B cell (primary cell): ENCODE measurements around the gene RASA2. TPM values are rescaled to one million over a fixed set of nuclear protein-coding genes. Genes with fewer than 3 reads are reported as not detected.
A peak's percentile ranks its signal among the peaks of the same experiment; 100 is the strongest.

Experiments used
- ATAC-seq: fragments of 200-7000 bp; cut with Tn5 transposase; one replicate; pipeline ENCODE4 v1.10.0; 2021; ENCODE audit warnings: low read depth, mild to moderate bottlenecking, moderate number of reproducible peaks, moderate library complexity
- CTCF ChIA-PET: fragments of 350-600 bp; sonication (Branson Sonifier 250); formaldehyde crosslinking; loops from one replicate; lab custom pipeline; 2021; ENCODE audit warnings: antibody characterized with exemption, inconsistent platforms; lab: Charles Lee
- POLR2A ChIA-PET: fragments of 350-600 bp; sonication (Branson Sonifier 250); formaldehyde crosslinking; loops from one replicate; lab custom pipeline; 2021; ENCODE audit warnings: antibody characterized with exemption; lab: Charles Lee
- DNase-seq: peaks from one replicate; pipeline ENCODE4 v3.0.0; 2013
- H2AFZ ChIP-seq: 2 replicates; pipeline ENCODE4 v1.6.1; 2012; ENCODE audit warnings: mild to moderate bottlenecking, low read depth, low read length; ENCODE audit not compliant: insufficient read depth, poor library complexity, severe bottlenecking
- H3K27ac ChIP-seq, 2 donors: 1 replicate in 1 of 2; 2 replicates in 1 of 2; pipeline ENCODE4 v1.5.1; 2012 to 2013; ENCODE audit warnings: low read length in 2 of 2, mild to moderate bottlenecking in 2 of 2, moderate library complexity in 1 of 2
- H3K27me3 ChIP-seq, 4 experiments: fragments of 200-600 bp in 1 of 4; sonication (generic) in 1 of 4; replicated peaks in 1 of 4; 1 replicate in 2 of 4; 2 replicates in 2 of 4; pipeline versions ENCODE4 v1.6.1 to v1.7.0; 2013 to 2016; ENCODE audit warnings: low read length in 3 of 4, mild to moderate bottlenecking in 2 of 4, mixed read lengths in 1 of 4, moderate library complexity in 1 of 4; ENCODE audit not compliant: insufficient read depth in 4 of 4, control insufficient read depth in 3 of 4; ENCODE audit errors: control extremely low read depth in 1 of 4
- H3K36me3 ChIP-seq, 2 experiments: replicated peaks in 1 of 2; 1 replicate in 1 of 2; 2 replicates in 1 of 2; pipeline versions ENCODE4 v1.6.1 to v1.7.1; 2013; ENCODE audit warnings: low read length in 1 of 2; ENCODE audit not compliant: insufficient read depth in 2 of 2, control insufficient read depth in 1 of 2; ENCODE audit errors: control extremely low read depth in 1 of 2, extremely low read depth in 1 of 2
- H3K4me1 ChIP-seq, 2 donors: fragments of 200-600 bp in 1 of 2; sonication (generic) in 1 of 2; 1 replicate in 1 of 2; 2 replicates in 1 of 2; pipeline versions ENCODE4 v1.5.1 to v1.6.1; 2013 to 2017; ENCODE audit warnings: low read length in 2 of 2; ENCODE audit not compliant: control insufficient read depth in 2 of 2, insufficient read depth in 2 of 2
- H3K4me2 ChIP-seq: replicated peaks from 2 replicates; pipeline ENCODE3; 2012; ENCODE audit warnings: mild to moderate bottlenecking, low read depth, low read length; ENCODE audit not compliant: poor library complexity, severe bottlenecking
- H3K4me3 ChIP-seq, 5 experiments: fragments of 200-600 bp in 1 of 5; sonication (generic) in 1 of 5; 1 replicate in 3 of 5; 2 replicates in 2 of 5; pipeline versions ENCODE4 v1.5.1 to v1.7.0; 2011 to 2016; ENCODE audit warnings: low read length in 4 of 5, mild to moderate bottlenecking in 4 of 5, low read depth in 2 of 5, control low read depth in 1 of 5, moderate library complexity in 1 of 5; ENCODE audit not compliant: insufficient read depth in 1 of 5; ENCODE audit errors: control extremely low read depth in 1 of 5, extremely low read depth in 1 of 5
- H3K79me2 ChIP-seq: fragments of 200-600 bp; sonication (generic); one replicate; pipeline ENCODE4 v1.6.0; 2016; ENCODE audit warnings: low read length; ENCODE audit not compliant: control insufficient read depth, insufficient read depth
- H3K9ac ChIP-seq: fragments of 200-600 bp; sonication (generic); 2 replicates; pipeline ENCODE4 v1.6.1; 2017; ENCODE audit warnings: mild to moderate bottlenecking, low read length, moderate library complexity
- H3K9me3 ChIP-seq, 3 donors: one replicate each; pipeline versions ENCODE4 v1.6.1 to v1.7.1; 2013; ENCODE audit warnings: low read length in 2 of 3; ENCODE audit not compliant: control insufficient read depth in 2 of 3, insufficient read depth in 1 of 3; ENCODE audit errors: control extremely low read depth in 1 of 3
- H4K20me1 ChIP-seq: 2 replicates; pipeline ENCODE4 v1.6.0; 2012; ENCODE audit warnings: mild to moderate bottlenecking, low read length; ENCODE audit not compliant: insufficient read depth, control insufficient read depth, poor library complexity, severe bottlenecking
- H3K27ac Mint-ChIP-seq: one replicate; pipeline ENCODE4 v1.8.0; 2021; ENCODE audit warnings: mixed read lengths
- H3K27me3 Mint-ChIP-seq: one replicate; pipeline ENCODE4 v1.8.0; 2021; ENCODE audit warnings: mixed read lengths
- H3K4me1 Mint-ChIP-seq: one replicate; pipeline ENCODE4 v1.8.0; 2021; ENCODE audit warnings: mixed read lengths
- H3K4me3 Mint-ChIP-seq: one replicate; pipeline ENCODE4 v1.8.0; 2021; ENCODE audit warnings: mixed read lengths
- H3K9me3 Mint-ChIP-seq: one replicate; pipeline ENCODE4 v1.8.0; 2022; ENCODE audit warnings: mixed read lengths; ENCODE audit not compliant: insufficient read depth
- CTCF ChIP-seq: fragments of 200-600 bp; IDR thresholded peaks from one replicate; pipeline ENCODE4 v1.8.0; 2022; ENCODE audit warnings: antibody characterized with exemption, mild to moderate bottlenecking
- EZH2 ChIP-seq: IDR thresholded peaks from 2 replicates; pipeline ENCODE4 v1.6.1; 2012; ENCODE audit warnings: borderline replicate concordance, low read depth, mild to moderate bottlenecking, moderate library complexity, low read length; ENCODE audit not compliant: insufficient read depth, poor library complexity, severe bottlenecking
- WGBS: methylation state at CpG from one replicate; pipeline ENCODE4 v1.1.5; 2013; ENCODE audit warnings: missing lambda C conversion rate; ENCODE audit not compliant: insufficient coverage; 5-methylcytosine and 5-hydroxymethylcytosine counted together
- intact Hi-C: fragments of 100-400 bp; cut with micrococcal nuclease; formaldehyde crosslinking; loops from one replicate; pipeline ENCODE4 v1.10.0; 2022
- polyA plus RNA-seq: library from polyadenylated mRNA; depleted of rRNA; stranded (reverse); fragments of >200 nt; gene quantifications from 2 replicates; pipeline ENCODE4 v1.2.3, GENCODE V29; 2012
- total RNA-seq, 2 donors: library from RNA; stranded (reverse); fragments of 120-200 nt in 1 of 2; gene quantifications; 1 replicate in 1 of 2; 2 replicates in 1 of 2; pipeline versions ENCODE4 v1.2.3 to v1.2.4, GENCODE V29; 2013 to 2022

The RASA2 gene
- total and polyA plus RNA-seq, 2 donors (not counting 1 experiment from before 2014, with no cell fraction given): 12.3 to 47.7 TPM

- Histone ChIP-seq H3K36me3 (peaks cover 5 to 7% of the 10 kb centered on the region in 2 experiments), H3K9ac (no peak overlapping the region), H3K27ac (peak overlapping the region in 1 of 2 donors; percentile 51), H3K4me1 (peaks cover 45 to 68% of the 10 kb centered on the region in 2 donors), H3K4me3 (no peak overlapping the region), H3K27me3 (no peaks in the 10 kb centered on the region), H4K20me1 (peaks cover 33% of the 10 kb centered on the region), H3K79me2 (peaks cover 71% of the 10 kb centered on the region), H3K9me3 (peaks cover 0 to 4% (median 0%) of the 10 kb centered on the region in 3 donors), H3K4me2 (peak overlapping the region; percentile 30), H2AFZ (no peak overlapping the region)
- Mint-ChIP-seq H3K9me3 (no peaks in the 10 kb centered on the region), H3K27me3 (no peaks in the 10 kb centered on the region), H3K4me1 (peaks cover 76% of the 10 kb centered on the region), H3K27ac (peak overlapping the region; percentile 77), H3K4me3 (peak overlapping the region; percentile 48)
- no CpG with 5 or more reads among the region's 1 CpG for WGBS
- ChIA-PET POLR2A (interaction anchor here (0.9 kb wide), 1 partner anchor 10 kb away, joined by 4 read pairs; no protein-coding TSS in a partner anchor), CTCF (interaction anchor here (1.1 kb wide), 1 partner anchor 11 kb away, joined by 3 read pairs; no protein-coding TSS in a partner anchor)
- intact Hi-C loops: loop anchor here (5.0 kb wide), 3 partner anchors 38 to 958 kb away; partner anchors contain the start of genes RNF7 and XRN1
- no peak for ATAC-seq
- no peak for DNase-seq
- no peak for TF ChIP-seq CTCF
- no peak for TF ChIP-seq EZH2
These were observed 2.4 kb downstream of the RASA2 start for GRCh38 chr3:141489203-141489602.

- CTCF ChIA-PET: interaction anchor here (0.8 to 1.4 kb wide), 4 partner anchors 9 to 71 kb away, joined by 3 to 5 read pairs (median 4); no protein-coding TSS in a partner anchor
- TF ChIP-seq CTCF: no peak
- TF ChIP-seq EZH2: no peak
- Histone ChIP-seq H3K4me2 (no peak overlapping the region), H3K36me3 (peaks cover 5 to 13% of the 10 kb centered on the region in 2 experiments), H3K9me3 (no peaks in the 10 kb centered on the region), H3K4me3 (no peak overlapping the region), H2AFZ (no peak overlapping the region), H3K4me1 (peaks cover 32 to 58% of the 10 kb centered on the region in 2 donors), H4K20me1 (peaks cover 39% of the 10 kb centered on the region), H3K9ac (no peak overlapping the region), H3K27me3 (no peaks in the 10 kb centered on the region), H3K27ac (peak overlapping the region in 1 of 2 donors; percentile 51), H3K79me2 (peaks cover 89% of the 10 kb centered on the region)
- ATAC-seq (no peak), DNase-seq (no peak)
- Mint-ChIP-seq H3K4me1 (peaks cover 70% of the 10 kb centered on the region), H3K9me3 (peaks cover 3% of the 10 kb centered on the region), H3K4me3 (no peak overlapping the region), H3K27ac (peak overlapping the region; percentile 43), H3K27me3 (no peaks in the 10 kb centered on the region)
- POLR2A ChIA-PET: no interaction called here
- WGBS: no CpG with 5 or more reads among the region's 3 CpGs
- intact Hi-C loops: no loop called here
These were observed 4.3 kb downstream of the RASA2 start for GRCh38 chr3:141491081-141491480.
